ENCODE measurements around the gene APCDD1L.

APCDD1L gene

GRCh38 chr20:58450254-58450653 is 64.9 kb downstream of the APCDD1L start:
- no peak for DNase-seq
- peaks cover 69% of the 10 kb centered on the region for H3K36me3 Mint-ChIP-seq (ENCODE audit: low read depth)
- no peak overlapping the region for H3K4me3 Mint-ChIP-seq
- TF ChIP-seq CTCF (IDR thresholded peaks at IDR 0.05), result no peak
- H3K4me1 Mint-ChIP-seq, result peaks cover 11% of the 10 kb centered on the region
- H3K27me3 Mint-ChIP-seq (ENCODE audit: low read depth, poor library complexity), result peaks cover 3% of the 10 kb centered on the region
- peaks cover 15% of the 10 kb centered on the region for H3K9me3 Mint-ChIP-seq
- no peak overlapping the region for H3K27ac Mint-ChIP-seq

- DNase-seq, result no peak
- TF ChIP-seq CTCF (IDR thresholded peaks at IDR 0.05), result no peak
- Mint-ChIP-seq H3K27ac (no peak overlapping the region), H3K9me3 (peaks cover 10% of the 10 kb centered on the region), H3K4me3 (no peak overlapping the region), H3K36me3 (ENCODE audit: low read depth) (peaks cover 69% of the 10 kb centered on the region), H3K4me1 (peaks cover 11% of the 10 kb centered on the region), H3K27me3 (ENCODE audit: low read depth, poor library complexity) (peaks cover 6% of the 10 kb centered on the region)
These were observed 65.4 kb downstream of the APCDD1L start for GRCh38 chr20:58449681-58450221.

- Mint-ChIP-seq H3K36me3 (ENCODE audit: low read depth) (peaks cover 69% of the 10 kb centered on the region), H3K4me3 (no peak overlapping the region), H3K27me3 (ENCODE audit: low read depth, poor library complexity) (peaks cover 6% of the 10 kb centered on the region), H3K27ac (no peak overlapping the region), H3K4me1 (peaks cover 11% of the 10 kb centered on the region), H3K9me3 (peaks cover 2% of the 10 kb centered on the region)
- TF ChIP-seq CTCF (IDR thresholded peaks at IDR 0.05), result no peak
- no peak for DNase-seq
These were observed 66.2 kb downstream of the APCDD1L start for GRCh38 chr20:58448958-58449357.

- peak; percentile 58 for TF ChIP-seq CTCF (IDR thresholded peaks at IDR 0.05)
- H3K4me3 Mint-ChIP-seq, result no peak overlapping the region
- peaks cover 71% of the 10 kb centered on the region for H3K36me3 Mint-ChIP-seq (ENCODE audit: low read depth)
- peaks cover 15% of the 10 kb centered on the region for H3K4me1 Mint-ChIP-seq
- peaks cover 4% of the 10 kb centered on the region for H3K27me3 Mint-ChIP-seq (ENCODE audit: low read depth, poor library complexity)
- no peaks in the 10 kb centered on the region for H3K9me3 Mint-ChIP-seq
- peak; percentile 50 for DNase-seq
- H3K27ac Mint-ChIP-seq, result peak overlapping the region; percentile 66
These were observed 67.4 kb downstream of the APCDD1L start for GRCh38 chr20:58447511-58448391.

- H3K9me3 Mint-ChIP-seq, result no peaks in the 10 kb centered on the region
- no peak for TF ChIP-seq CTCF (IDR thresholded peaks at IDR 0.05)
- H3K36me3 Mint-ChIP-seq (ENCODE audit: low read depth), result peaks cover 71% of the 10 kb centered on the region
These were observed 68.3 kb downstream of the APCDD1L start for GRCh38 chr20:58446960-58447265.

More at GRCh38 chr20:58446960-58447265, 68.3 kb downstream of the APCDD1L start:
- no peak for DNase-seq
- Mint-ChIP-seq H3K4me1 (peaks cover 9% of the 10 kb centered on the region), H3K27ac (peak overlapping the region; percentile 65), H3K27me3 (ENCODE audit: low read depth, poor library complexity) (peaks cover 4% of the 10 kb centered on the region), H3K4me3 (no peak overlapping the region)
